ENCODE measurements around the gene IQGAP2. TPM values are rescaled to one million over a fixed set of nuclear protein-coding genes. Genes with fewer than 3 reads are reported as not detected.
"Not testable (repeated sequence)": the region's sequence is repeated elsewhere in the genome, so short reads cannot be mapped to it uniquely, and the experiment has no call there.

The IQGAP2 gene
- polyA plus RNA-seq, 3 donors, result 57.9 to 69.7 (median 68.2) TPM

- not testable (repeated sequence) for DNase-seq (ENCODE audit: extremely low read depth in 1 of 11, low read depth in 9 of 11, low spot score in 4 of 11)
Measured at GRCh38 chr5:76603991-76604390, 200.9 kb downstream of the IQGAP2 start.

DNA sequence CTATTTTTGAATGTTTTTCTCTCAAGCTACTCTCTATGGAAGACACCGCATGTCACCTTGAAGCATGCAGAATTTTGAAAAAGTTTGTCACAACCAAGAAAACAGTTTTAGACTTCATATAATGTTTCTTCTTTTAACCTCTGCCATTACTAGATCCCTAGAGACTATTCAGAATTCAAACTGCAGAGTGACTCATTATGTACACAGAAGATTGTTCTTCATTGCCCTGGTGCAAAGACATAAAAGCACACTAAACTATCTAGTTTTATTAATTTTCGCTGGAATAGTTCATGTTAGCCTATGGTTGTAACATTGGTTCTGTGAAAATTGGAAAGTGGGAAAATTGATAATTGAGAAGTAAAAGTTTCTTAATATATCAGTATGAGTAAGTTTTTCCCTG, 201.8 kb downstream of the IQGAP2 start:
- no peak for DNase-seq (ENCODE audit: extremely low read depth in 1 of 11, low read depth in 9 of 11, low spot score in 4 of 11)

GRCh38 chr5:76606701-76607100, 203.6 kb downstream of the IQGAP2 start:
- DNase-seq (ENCODE audit: extremely low read depth in 1 of 11, low read depth in 9 of 11, low spot score in 4 of 11), result no peak

GRCh38 chr5:76607353-76607871, 204.3 kb downstream of the IQGAP2 start:
- peak in 5 of 11 donors; percentile 45 to 60 (median 55) for DNase-seq (ENCODE audit: extremely low read depth in 1 of 11, low read depth in 9 of 11, low spot score in 4 of 11)

DNA sequence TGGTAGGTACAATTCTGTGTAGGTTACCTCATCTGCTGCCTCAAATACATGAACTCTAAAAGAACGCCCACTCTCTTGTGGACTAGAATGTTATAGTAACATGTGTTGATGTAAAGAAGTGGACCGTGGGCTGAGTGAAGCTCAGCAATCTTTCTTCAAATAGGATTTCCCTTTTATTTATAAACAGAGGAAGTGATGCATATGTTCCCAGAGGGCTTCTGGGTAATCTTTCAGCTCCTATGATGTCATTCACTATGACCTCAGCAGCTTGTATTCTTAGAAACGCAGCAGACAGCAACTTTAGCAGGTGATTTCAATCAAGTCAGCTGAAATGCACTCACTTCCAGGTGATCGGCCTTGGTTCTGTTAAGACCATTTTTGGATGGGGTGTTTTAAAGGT, 205.7 kb downstream of the IQGAP2 start:
- DNase-seq (ENCODE audit: extremely low read depth in 1 of 11, low read depth in 9 of 11, low spot score in 4 of 11), result peak in 1 of 11 donors; percentile 37

DNA sequence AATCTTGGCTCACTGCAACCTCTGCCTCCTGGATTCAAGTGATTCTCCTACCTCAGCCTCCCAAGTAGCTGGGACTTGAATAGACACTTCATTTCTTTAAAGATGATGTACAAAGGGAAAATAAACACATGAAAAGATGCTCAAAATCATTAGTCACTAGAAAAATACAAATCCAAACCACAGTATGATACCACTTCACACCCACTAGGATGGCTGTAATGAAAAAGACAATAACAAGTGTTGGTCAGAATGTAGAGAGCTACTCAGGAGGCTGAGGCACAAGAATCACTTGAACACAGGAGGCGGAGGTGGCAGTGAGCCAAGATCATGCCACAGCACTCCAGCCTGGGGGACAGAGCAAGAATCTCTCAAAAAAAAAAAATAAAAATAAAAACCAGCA, 207.1 kb downstream of the IQGAP2 start:
- DNase-seq (ENCODE audit: extremely low read depth in 1 of 11, low read depth in 9 of 11, low spot score in 4 of 11), result no peak

DNA sequence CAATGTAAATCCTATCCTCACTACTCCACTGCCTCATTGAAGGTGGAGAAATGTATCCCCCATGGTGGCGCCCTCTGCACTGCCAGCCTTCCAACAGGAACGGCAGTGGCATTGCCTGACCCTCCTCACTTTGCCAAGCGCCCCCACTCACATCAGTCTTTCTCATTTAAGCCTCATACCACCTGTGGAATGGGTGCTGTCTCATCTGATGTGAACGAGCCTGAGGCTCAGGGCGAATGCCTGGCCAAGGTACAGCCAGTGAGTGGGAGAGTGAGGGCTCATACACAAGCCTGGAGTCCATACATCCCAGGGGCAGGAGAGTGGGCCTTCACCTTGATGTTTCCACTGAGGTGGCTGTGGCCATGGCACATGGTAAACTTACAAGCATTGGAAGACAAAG, 209.9 kb downstream of the IQGAP2 start:
- no peak for DNase-seq (ENCODE audit: extremely low read depth in 1 of 11, low read depth in 9 of 11, low spot score in 4 of 11)

- DNase-seq (ENCODE audit: extremely low read depth in 1 of 11, low read depth in 9 of 11, low spot score in 4 of 11), result no peak
Measured at GRCh38 chr5:76615759-76616158, 212.7 kb downstream of the IQGAP2 start.

- DNase-seq (ENCODE audit: extremely low read depth in 1 of 11, low read depth in 9 of 11, low spot score in 4 of 11), result no peak
Measured at GRCh38 chr5:76616206-76616605, 213.1 kb downstream of the IQGAP2 start.

DNA sequence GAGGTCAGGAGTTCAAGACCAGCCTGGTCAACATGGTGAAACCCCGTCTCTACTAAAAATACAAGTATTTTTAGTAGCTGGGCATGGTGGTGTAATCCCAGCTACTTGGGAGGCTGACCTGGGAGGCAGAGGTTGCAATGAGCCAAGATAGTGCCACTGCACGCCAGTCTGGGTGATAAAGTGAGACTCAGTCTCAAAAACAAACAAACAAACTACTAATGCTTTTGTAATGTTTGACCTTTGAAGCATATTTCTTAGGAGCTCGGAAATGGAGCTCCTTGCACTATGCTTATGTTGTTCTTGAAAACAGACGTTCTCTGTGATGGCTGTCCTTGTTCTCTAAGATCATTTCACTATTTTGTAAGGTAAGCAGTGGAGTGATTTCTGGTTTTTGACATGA, 214.1 kb downstream of the IQGAP2 start:
- no peak for DNase-seq (ENCODE audit: extremely low read depth in 1 of 11, low read depth in 9 of 11, low spot score in 4 of 11)

DNA sequence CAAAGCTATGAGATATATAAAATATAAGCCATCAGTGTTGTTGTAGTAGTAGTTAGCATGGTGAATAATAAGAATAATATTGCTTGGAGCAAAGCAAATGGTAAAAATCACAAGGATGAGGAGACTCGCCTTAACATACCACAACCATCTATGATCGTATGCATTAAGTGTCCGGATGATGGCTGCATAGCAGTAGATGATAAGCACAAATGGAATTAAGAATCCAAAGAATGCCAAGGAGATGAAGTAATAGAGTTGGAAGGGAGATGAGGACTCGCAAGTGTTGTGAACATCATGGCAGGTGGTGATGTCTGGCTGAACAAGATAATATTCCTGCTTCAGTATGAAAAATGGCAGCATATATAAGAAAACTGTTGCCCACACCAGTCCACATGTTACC, 214.6 kb downstream of the IQGAP2 start:
- DNase-seq (ENCODE audit: extremely low read depth in 1 of 11, low read depth in 9 of 11, low spot score in 4 of 11), result no peak

GRCh38 chr5:76620166-76620565, 217.1 kb downstream of the IQGAP2 start:
- DNase-seq (ENCODE audit: extremely low read depth in 1 of 11, low read depth in 9 of 11, low spot score in 4 of 11), result no peak

- DNase-seq (ENCODE audit: extremely low read depth in 1 of 11, low read depth in 9 of 11, low spot score in 4 of 11), result no peak
Measured at GRCh38 chr5:76622076-76622475, 219.0 kb downstream of the IQGAP2 start.

GRCh38 chr5:76622973-76623596, 220.0 kb downstream of the IQGAP2 start, which contains the start of gene F2RL2:
F2RL2 (minus strand) TSS chr5:76623403; CDS start chr5:76623230, 173 bp downstream.
- no peak for DNase-seq (ENCODE audit: extremely low read depth in 1 of 11, low read depth in 9 of 11, low spot score in 4 of 11)

GRCh38 chr5:76625087-76625815, 222.2 kb downstream of the IQGAP2 start:
- no peak for DNase-seq (ENCODE audit: extremely low read depth in 1 of 11, low read depth in 9 of 11, low spot score in 4 of 11)

DNA sequence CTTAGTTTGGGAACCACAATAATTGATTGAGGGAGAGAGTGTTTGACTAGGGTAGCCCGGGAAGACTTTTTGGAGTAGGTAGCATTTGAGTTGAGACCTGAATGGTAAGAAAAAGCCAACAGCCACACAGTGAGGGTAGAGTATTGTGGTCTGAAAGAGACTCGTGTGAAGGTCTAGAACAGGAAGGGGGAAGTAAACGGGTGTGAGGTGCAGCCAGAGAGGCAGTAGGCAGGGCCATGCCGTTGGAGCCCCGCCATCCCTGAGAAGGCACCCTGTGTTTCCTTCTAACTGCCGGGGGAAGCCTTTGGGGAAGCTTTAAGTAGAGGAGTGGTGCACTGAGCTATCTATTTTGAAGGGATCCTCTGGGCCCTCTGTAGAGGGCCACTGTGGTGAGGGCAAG, 223.7 kb downstream of the IQGAP2 start:
- DNase-seq (ENCODE audit: extremely low read depth in 1 of 11, low read depth in 9 of 11, low spot score in 4 of 11), result no peak

- DNase-seq (ENCODE audit: extremely low read depth in 1 of 11, low read depth in 9 of 11, low spot score in 4 of 11), result no peak
Measured at GRCh38 chr5:76634661-76635060, 231.6 kb downstream of the IQGAP2 start.

- no peak for DNase-seq (ENCODE audit: extremely low read depth in 1 of 11, low read depth in 9 of 11, low spot score in 4 of 11)
Measured at GRCh38 chr5:76637490-76637889, 234.4 kb downstream of the IQGAP2 start.

GRCh38 chr5:76638479-76638878, 235.4 kb downstream of the IQGAP2 start:
- DNase-seq (ENCODE audit: extremely low read depth in 1 of 11, low read depth in 9 of 11, low spot score in 4 of 11), result no peak

DNA sequence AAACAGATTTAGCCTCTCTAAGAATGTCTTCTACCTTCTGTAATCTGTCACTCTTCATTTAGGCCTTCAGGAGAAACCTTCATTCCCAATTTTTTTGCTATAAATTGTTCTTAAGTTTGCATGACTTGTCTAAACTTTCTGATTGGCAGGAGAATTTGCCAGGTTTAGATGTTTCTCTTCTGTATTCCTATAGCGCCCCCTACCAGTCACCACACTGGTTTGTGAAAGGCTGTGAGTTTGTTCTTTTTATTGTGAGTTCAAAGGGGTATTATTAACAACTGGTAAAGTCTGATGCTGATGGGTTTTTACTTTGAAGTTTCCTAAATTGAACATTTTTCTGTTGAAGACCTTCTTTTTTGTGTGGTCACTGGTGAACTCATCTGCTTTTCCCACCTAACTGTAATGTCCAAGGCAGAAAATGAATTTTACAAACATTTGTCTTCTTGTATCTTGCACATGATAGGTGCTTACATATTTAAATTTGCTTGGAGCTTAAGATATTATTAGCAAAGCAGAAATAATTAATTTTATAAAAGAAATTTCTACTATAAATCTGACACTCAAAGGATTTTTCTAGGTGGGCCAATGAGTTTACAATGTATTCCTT, 238.5 kb downstream of the IQGAP2 start:
- DNase-seq (ENCODE audit: extremely low read depth in 1 of 11, low read depth in 9 of 11, low spot score in 4 of 11), result peak; percentile 24 to 60 (median 54)
